Measurements from ENCODE around the gene LCMT2. TPM values are rescaled to one million over a fixed set of nuclear protein-coding genes. Genes with fewer than 3 reads are reported as not detected.

LCMT2 gene
- total RNA-seq, 1 donor from 2014 or later = 1.2 TPM

- DNase-seq (ENCODE audit: low spot score in 2 of 2) = no peak
- H3K36me3 ChIP-seq = peaks cover 2 to 15% of the 10 kb centered on the region in 2 donors
- H3K27ac ChIP-seq = no peak overlapping the region
- no peak overlapping the region for H3K4me3 ChIP-seq
- intact Hi-C loops (cut with DNase I) = no loop called here
- H3K27me3 ChIP-seq = no peaks in the 10 kb centered on the region
- peak in 1 of 3 experiments; percentile 8 for TF ChIP-seq CTCF (IDR thresholded peaks at IDR 0.05)
- H3K4me1 ChIP-seq = no peaks in the 10 kb centered on the region
- no peaks in the 10 kb centered on the region for H3K9me3 ChIP-seq
Measured at GRCh38 chr15:43346305-43346704, 15.9 kb upstream of the LCMT2 start.

GRCh38 chr15:43330780-43331087, 361 bp upstream of the LCMT2 start:
- Histone ChIP-seq H3K4me1 (peaks cover 14 to 23% of the 10 kb centered on the region in 2 donors), H3K27ac (peak overlapping the region; percentile 93 to 94), H3K9me3 (no peaks in the 10 kb centered on the region), H3K36me3 (peaks cover 0 to 5% of the 10 kb centered on the region in 2 donors), H3K27me3 (no peaks in the 10 kb centered on the region), H3K4me3 (peak overlapping the region; percentile 70 to 86)
- no peak for TF ChIP-seq CTCF (IDR thresholded peaks at IDR 0.05)
- DNase-seq (ENCODE audit: low spot score in 2 of 2) = no peak
- intact Hi-C loops (cut with DNase I) = loop anchor here (2.0 to 5.0 kb wide), 2 partner anchors 40 to 182 kb away; partner anchors contain the start of genes TUBGCP4 and ZSCAN29

- intact Hi-C loops (cut with DNase I) = no loop called here
- H3K4me1 ChIP-seq = peaks cover 14 to 23% of the 10 kb centered on the region in 2 donors
- no peak for DNase-seq (ENCODE audit: low spot score in 2 of 2)
- no peaks in the 10 kb centered on the region for H3K9me3 ChIP-seq
- peak overlapping the region; percentile 70 to 86 for H3K4me3 ChIP-seq
- no peaks in the 10 kb centered on the region for H3K36me3 ChIP-seq
- no peak for TF ChIP-seq CTCF (IDR thresholded peaks at IDR 0.05)
- no peaks in the 10 kb centered on the region for H3K27me3 ChIP-seq
- H3K27ac ChIP-seq = peak overlapping the region; percentile 93 to 94
Measured at GRCh38 chr15:43329217-43329959, 985 bp downstream of the LCMT2 start.

GRCh38 chr15:43325039-43325684, 5.2 kb downstream of the LCMT2 start:
- Histone ChIP-seq H3K36me3 (no peaks in the 10 kb centered on the region), H3K4me3 (no peak overlapping the region), H3K27me3 (no peaks in the 10 kb centered on the region), H3K4me1 (peaks cover 11 to 21% of the 10 kb centered on the region in 2 donors), H3K9me3 (no peaks in the 10 kb centered on the region), H3K27ac (no peak overlapping the region)
- DNase-seq (ENCODE audit: low spot score in 2 of 2) = no peak
- intact Hi-C loops (cut with DNase I) = no loop called here
- no peak for TF ChIP-seq CTCF (IDR thresholded peaks at IDR 0.05)

GRCh38 chr15:43318990-43319771, 11.2 kb downstream of the LCMT2 start:
- DNase-seq (ENCODE audit: low spot score in 2 of 2) = no peak
- no peaks in the 10 kb centered on the region for H3K9me3 ChIP-seq
- H3K36me3 ChIP-seq = no peaks in the 10 kb centered on the region
- no peak overlapping the region for H3K27ac ChIP-seq
- H3K4me1 ChIP-seq = no peaks in the 10 kb centered on the region
- no peak for TF ChIP-seq CTCF (IDR thresholded peaks at IDR 0.05)
- intact Hi-C loops (cut with DNase I) = no loop called here
- H3K4me3 ChIP-seq = no peak overlapping the region
- no peaks in the 10 kb centered on the region for H3K27me3 ChIP-seq
